AG04450 (cell line): ENCODE data around the gene TRIP10. TPM values are rescaled to one million over a fixed set of nuclear protein-coding genes. Genes with fewer than 3 reads are reported as not detected.
A peak's percentile ranks its signal among the peaks of the same experiment; 100 is the strongest.

Source experiments
- CTCF ChIA-PET: fragments of 300-600, 350-600 bp; formaldehyde crosslinking; extraction: SDS; loops from one replicate; lab custom pipeline; 2022; ENCODE audit warnings: antibody characterized with exemption, inconsistent platforms; lab: Charles Lee
- POLR2A ChIA-PET: fragments of 350-600 bp; formaldehyde crosslinking; extraction: SDS; loops from one replicate; lab custom pipeline; 2021; ENCODE audit warnings: antibody characterized with exemption, inconsistent platforms; lab: Yijun Ruan, JAX
- DNase-seq: peaks from one replicate; pipeline ENCODE4 v3.0.0-alpha.2; 2011; ENCODE audit warnings: low read depth, low spot score
- H3K27ac ChIP-seq: one replicate; pipeline ENCODE4 v1.5.1; 2012; ENCODE audit warnings: low read depth, low read length, control low read depth
- H3K27me3 ChIP-seq: one replicate; pipeline ENCODE4 v1.6.0; 2012; ENCODE audit warnings: low read length; ENCODE audit not compliant: control insufficient read depth, insufficient read depth
- H3K4me3 ChIP-seq: 2 replicates; pipeline ENCODE4 v1.5.1; 2011; ENCODE audit warnings: mild to moderate bottlenecking, low read depth, low read length, control low read depth
- H3K9me3 ChIP-seq: 2 replicates; pipeline ENCODE4 v1.5.1; 2012; ENCODE audit warnings: low read length; ENCODE audit not compliant: control insufficient read depth, insufficient read depth
- polyA plus RNA-seq: library from polyadenylated mRNA; depleted of rRNA; stranded (reverse); fragments of >200 nt; gene quantifications from 2 replicates; pipeline ENCODE4 v1.2.3, GENCODE V29; 2011
- TF ChIP-seq, protein P1 (sequence below): IDR thresholded peaks from 2 replicates; pipeline ENCODE4 v1.5.1; 2011; ENCODE audit warnings: low read depth, low read length, control low read depth, inconsistent platforms

The TRIP10 gene
- polyA plus RNA-seq, 1 experiment, result 29.3 TPM

DNA sequence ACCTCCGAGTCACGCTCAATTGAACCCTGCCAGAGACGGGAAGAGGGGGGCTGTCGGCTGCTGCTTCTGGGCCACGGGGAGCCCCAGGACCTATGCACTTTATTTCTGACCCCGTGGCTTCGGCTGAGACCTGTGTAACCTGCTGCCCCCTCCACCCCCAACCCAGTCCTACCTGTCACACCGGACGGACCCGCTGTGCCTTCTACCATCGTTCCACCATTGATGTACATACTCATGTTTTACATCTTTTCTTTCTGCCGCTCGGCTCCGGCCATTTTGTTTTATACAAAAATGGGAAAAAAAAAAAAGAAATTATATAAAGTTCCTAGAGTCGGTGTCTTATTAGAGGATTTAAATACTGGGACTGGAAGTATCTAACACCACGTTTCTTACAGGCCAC, 11.7 kb downstream of the TRIP10 start:
- CTCF ChIA-PET, result no interaction called here
- TF ChIP-seq, protein P1, sequence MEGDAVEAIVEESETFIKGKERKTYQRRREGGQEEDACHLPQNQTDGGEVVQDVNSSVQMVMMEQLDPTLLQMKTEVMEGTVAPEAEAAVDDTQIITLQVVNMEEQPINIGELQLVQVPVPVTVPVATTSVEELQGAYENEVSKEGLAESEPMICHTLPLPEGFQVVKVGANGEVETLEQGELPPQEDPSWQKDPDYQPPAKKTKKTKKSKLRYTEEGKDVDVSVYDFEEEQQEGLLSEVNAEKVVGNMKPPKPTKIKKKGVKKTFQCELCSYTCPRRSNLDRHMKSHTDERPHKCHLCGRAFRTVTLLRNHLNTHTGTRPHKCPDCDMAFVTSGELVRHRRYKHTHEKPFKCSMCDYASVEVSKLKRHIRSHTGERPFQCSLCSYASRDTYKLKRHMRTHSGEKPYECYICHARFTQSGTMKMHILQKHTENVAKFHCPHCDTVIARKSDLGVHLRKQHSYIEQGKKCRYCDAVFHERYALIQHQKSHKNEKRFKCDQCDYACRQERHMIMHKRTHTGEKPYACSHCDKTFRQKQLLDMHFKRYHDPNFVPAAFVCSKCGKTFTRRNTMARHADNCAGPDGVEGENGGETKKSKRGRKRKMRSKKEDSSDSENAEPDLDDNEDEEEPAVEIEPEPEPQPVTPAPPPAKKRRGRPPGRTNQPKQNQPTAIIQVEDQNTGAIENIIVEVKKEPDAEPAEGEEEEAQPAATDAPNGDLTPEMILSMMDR, result no peak
- POLR2A ChIA-PET, result no interaction called here
- Histone ChIP-seq H3K4me3 (no peak overlapping the region), H3K27me3 (no peaks in the 10 kb centered on the region), H3K9me3 (peaks cover 7% of the 10 kb centered on the region; the same call in 1 of the 2 replicates), H3K27ac (no peak overlapping the region)
- DNase-seq, result no peak

DNA sequence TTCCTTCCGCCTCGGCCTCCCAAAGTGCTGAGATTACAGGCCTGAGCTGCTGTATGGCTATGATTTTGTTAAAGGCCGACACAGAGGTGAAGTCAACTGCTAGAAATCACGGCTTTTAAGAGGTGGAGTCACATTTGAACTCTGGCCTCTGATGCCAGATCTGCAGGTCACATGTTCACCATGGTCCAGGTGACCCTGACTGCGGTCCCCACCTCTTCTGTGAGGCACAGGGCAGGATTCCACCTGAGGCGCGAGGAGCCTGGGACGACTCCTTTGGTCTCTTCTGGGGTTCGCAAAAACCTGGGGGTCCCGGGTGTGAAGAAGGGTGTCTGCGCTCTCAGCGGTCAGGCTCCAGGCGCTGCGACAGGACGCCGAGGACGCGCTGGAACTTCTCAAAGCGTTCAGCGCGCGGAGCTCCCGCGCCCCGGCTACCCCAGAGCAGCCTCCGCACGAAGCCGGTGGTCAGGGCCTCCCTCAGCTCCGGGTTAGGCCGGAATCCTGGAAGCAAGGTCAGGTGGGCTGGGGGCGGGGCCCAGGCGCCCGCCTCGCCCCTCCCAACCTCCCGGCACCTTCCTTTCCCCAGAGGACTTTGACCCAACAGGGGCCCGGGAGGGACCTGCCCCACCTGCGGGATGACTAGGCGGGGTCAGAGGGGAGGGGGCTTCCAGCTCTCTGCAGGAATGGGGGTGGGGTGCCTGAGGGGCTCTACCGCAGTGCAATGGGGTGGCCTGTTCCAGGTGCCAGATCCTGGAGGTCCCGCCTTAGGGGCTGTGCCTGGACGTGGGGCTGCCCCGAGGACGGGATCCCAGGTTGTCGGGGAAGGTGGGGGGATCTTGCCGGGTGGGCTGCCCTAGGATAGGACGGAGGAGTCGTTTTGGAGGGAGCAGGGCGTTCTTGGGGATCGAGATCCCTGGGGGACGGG, 13.0 kb downstream of the TRIP10 start:
- ChIA-PET CTCF (no interaction called here), POLR2A (interaction anchor here (1.5 kb wide), 1 partner anchor 14 kb away, joined by 3 read pairs; no protein-coding TSS in a partner anchor)
- H3K4me3 ChIP-seq, result no peak overlapping the region
- TF ChIP-seq, protein P1, result no peak
- H3K9me3 ChIP-seq, result peaks cover 7% of the 10 kb centered on the region; the same call in 1 of the 2 replicates
- H3K27ac ChIP-seq, result no peak overlapping the region
- no peak for DNase-seq
- H3K27me3 ChIP-seq, result no peaks in the 10 kb centered on the region

DNA sequence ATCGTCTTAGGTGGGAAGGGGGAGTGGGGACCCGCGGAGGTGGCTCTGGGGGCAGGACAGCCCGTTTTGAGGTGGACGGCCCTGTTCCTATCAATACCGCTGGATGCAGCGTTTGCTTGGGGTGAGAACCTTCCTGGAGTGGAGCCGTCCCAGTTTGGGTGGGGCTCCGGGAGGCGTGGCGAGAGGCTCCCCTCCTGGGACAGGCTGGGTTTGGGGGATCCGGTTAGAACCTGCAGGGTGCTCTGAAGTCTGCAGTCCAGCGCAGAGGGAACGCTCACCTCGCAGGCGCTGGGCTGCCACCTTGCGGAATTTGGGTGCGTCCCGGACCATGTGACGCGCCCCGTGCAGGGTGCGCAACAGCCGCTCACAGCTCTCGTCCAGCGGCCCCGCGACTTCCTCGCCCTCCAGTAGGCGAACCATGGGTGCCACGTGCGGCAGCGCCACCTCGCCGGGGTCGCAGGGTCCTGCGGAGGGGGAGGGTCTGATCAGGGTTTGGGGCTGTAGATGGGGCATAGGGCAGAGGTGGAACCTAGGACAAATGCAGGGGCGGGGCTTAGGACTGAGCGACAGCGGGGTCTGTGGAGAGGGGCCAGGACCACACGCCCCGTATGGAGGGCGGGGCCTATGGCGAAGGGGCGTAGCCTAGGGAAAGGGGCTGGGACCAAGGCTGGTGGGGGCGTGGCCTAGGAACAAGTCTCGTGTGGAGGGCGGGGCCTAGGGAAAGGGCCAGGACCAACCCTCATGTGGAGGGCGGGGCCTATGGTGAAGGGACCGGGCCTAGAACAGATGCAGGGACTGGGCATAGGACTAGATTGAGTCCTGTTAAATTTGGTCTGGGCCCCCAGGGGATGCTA, 13.9 kb downstream of the TRIP10 start:
- CTCF ChIA-PET, result interaction anchor here (1.5 kb wide), 1 partner anchor 17 kb away, joined by 4 read pairs; no protein-coding TSS in a partner anchor
- peak overlapping the region; percentile 37; the same call in 1 of the 2 replicates for H3K4me3 ChIP-seq
- POLR2A ChIA-PET, result interaction anchor here (1.5 kb wide), 1 partner anchor 15 kb away, joined by 3 read pairs; no protein-coding TSS in a partner anchor

DNA sequence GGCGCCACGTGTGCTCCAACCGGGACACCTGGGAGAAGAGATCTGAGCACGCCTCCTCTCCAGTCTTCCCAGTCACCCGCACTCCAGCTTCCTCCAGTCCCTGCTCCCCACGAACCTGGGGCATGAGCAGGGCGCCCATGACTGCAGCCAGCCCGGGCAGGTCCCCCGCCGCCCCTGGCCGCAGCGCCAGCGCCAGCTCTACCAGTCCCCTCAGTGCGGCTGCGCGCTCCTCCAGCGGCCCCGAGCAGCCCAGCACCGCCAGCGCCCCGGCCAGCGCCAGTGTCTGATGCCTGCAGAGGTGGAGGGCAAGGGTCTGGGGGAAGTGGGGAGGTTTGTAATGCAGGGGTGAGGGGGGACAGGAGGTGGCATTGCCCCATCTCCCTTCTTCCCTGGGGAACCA, 14.7 kb downstream of the TRIP10 start:
- Histone ChIP-seq H3K27me3 (no peaks in the 10 kb centered on the region), H3K4me3 (no peak overlapping the region), H3K9me3 (peaks cover 7% of the 10 kb centered on the region; the same call in 1 of the 2 replicates), H3K27ac (no peak overlapping the region)
- TF ChIP-seq, protein P1, result no peak
- CTCF ChIA-PET, result interaction anchor here (1.5 kb wide), 1 partner anchor 17 kb away, joined by 4 read pairs; no protein-coding TSS in a partner anchor
- POLR2A ChIA-PET, result no interaction called here
- DNase-seq, result no peak

More for the DNA sequence above, 13.9 kb downstream of the TRIP10 start:
- TF ChIP-seq, protein P1, result no peak
- DNase-seq, result no peak
- H3K27ac ChIP-seq, result no peak overlapping the region
- no peaks in the 10 kb centered on the region for H3K27me3 ChIP-seq
- peaks cover 7% of the 10 kb centered on the region; the same call in 1 of the 2 replicates for H3K9me3 ChIP-seq
